ENCODE results near the gene SMARCA4.

DNA sequence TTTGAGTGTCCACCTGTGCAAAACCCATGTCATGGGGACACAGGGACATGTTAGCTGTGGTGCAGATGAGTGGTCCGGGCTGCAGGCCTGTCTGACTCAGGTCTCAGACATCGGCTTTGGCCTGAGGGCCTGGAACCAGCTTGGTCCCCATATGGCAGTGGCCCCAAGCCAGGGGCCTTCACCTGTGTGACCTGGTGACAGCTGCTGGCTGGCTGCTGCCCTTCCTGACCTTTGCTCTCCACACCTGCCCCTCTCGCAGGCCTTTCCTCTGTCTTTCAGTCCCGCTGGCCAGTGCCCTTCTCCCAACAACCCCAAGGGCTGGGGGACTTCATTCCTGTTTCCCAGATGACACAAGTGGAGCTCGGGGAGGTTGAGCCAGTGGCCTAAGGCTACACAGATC, 105.5 kb downstream of the SMARCA4 start:
- TF ChIP-seq, protein P1, sequence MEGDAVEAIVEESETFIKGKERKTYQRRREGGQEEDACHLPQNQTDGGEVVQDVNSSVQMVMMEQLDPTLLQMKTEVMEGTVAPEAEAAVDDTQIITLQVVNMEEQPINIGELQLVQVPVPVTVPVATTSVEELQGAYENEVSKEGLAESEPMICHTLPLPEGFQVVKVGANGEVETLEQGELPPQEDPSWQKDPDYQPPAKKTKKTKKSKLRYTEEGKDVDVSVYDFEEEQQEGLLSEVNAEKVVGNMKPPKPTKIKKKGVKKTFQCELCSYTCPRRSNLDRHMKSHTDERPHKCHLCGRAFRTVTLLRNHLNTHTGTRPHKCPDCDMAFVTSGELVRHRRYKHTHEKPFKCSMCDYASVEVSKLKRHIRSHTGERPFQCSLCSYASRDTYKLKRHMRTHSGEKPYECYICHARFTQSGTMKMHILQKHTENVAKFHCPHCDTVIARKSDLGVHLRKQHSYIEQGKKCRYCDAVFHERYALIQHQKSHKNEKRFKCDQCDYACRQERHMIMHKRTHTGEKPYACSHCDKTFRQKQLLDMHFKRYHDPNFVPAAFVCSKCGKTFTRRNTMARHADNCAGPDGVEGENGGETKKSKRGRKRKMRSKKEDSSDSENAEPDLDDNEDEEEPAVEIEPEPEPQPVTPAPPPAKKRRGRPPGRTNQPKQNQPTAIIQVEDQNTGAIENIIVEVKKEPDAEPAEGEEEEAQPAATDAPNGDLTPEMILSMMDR (conservative IDR thresholded peaks at IDR 0.05; ENCODE audit: low read length): no peak
- TF ChIP-seq EZH2phosphoT487 (IDR thresholded peaks at IDR 0.05; ENCODE audit: borderline replicate concordance): no peak

All from Loucy (cell line).